Gastroesophageal sphincter (tissue), 3 donors: ENCODE measurements around the gene HNRNPA3.

ENCODE experiments used
- CTCF ChIP-seq, 4 experiments: fragments of 200-600 bp in 2 of 4; fragments of 450-650 bp in 2 of 4; sonication (generic) in 1 of 4; IDR thresholded peaks; one replicate each; pipeline ENCODE4 v1.5.1; 2017 to 2019; ENCODE audit warnings: antibody characterized with exemption in 4 of 4, mild to moderate bottlenecking in 2 of 4, moderate library complexity in 2 of 4
- POLR2AphosphoS5 ChIP-seq: sonication (generic); formaldehyde crosslinking; IDR thresholded peaks from one replicate; pipeline ENCODE4 v1.6.1; 2017; ENCODE audit warnings: antibody characterized with exemption

- TF ChIP-seq CTCF (IDR thresholded peaks at IDR 0.05) (no peak), POLR2AphosphoS5 (no peak)
These were observed 31.7 kb downstream of the HNRNPA3 start for GRCh38 chr2:177244244-177244771.
